ENCODE measurements around the gene RASAL1. TPM values are rescaled to one million over a fixed set of nuclear protein-coding genes. Genes with fewer than 3 reads are reported as not detected.
"Not testable (repeated sequence)": the region's sequence is repeated elsewhere in the genome, so short reads cannot be mapped to it uniquely, and the experiment has no call there.

The RASAL1 gene
- total RNA-seq, 1 donor from 2014 or later = 0.34 TPM

GRCh38 chr12:113131556-113131955 is 4.0 kb downstream of the RASAL1 start:
- Mint-ChIP-seq H3K4me1 (ENCODE audit: low read depth) (peaks cover 10% of the 10 kb centered on the region), H3K4me3 (no peak overlapping the region), H3K36me3 (ENCODE audit: low read depth) (no peaks in the 10 kb centered on the region), H3K27ac (no peak overlapping the region), H3K27me3 (ENCODE audit: insufficient read depth) (peaks cover 14% of the 10 kb centered on the region), H3K9me3 (no peaks in the 10 kb centered on the region)
- DNase-seq (ENCODE audit: low spot score) = no peak
- intact Hi-C loops (cut with micrococcal nuclease) = no loop called here

DNA sequence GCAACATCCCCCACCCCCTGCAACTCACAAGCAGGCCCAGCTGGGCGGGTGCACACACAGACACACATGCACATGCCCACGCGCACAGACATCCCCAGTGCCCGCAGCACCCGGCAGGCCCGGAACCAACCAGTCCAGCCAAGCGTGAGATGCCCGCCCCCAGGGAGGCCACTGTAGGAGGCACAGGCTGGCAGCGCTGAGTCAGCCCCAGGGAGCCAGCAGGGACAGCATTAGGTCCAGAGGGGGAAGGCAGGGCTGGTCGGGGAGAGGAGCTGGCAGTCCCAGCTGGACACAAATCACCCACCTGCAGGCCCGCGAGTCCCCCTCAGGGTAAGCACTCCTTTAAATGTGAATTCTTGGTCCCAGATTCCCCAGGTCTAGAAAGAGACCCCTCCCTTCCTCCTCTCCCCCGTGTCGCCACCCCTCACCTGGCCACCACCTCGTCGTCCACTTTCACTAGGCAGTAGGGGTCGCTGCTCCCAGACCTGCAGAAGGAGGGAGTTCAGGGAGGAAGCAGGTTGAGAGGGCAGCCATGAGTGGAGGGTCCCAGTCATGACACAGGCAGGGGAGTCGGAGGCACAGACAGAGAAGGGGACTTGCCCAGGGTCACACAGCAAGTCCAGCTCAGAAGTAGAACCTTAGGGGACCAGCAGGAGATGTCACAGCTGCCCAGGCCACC is 5.0 kb downstream of the RASAL1 start:
- Mint-ChIP-seq H3K36me3 (ENCODE audit: low read depth) (no peaks in the 10 kb centered on the region), H3K4me1 (ENCODE audit: low read depth) (no peaks in the 10 kb centered on the region), H3K4me3 (no peak overlapping the region), H3K9me3 (no peaks in the 10 kb centered on the region), H3K27ac (no peak overlapping the region), H3K27me3 (ENCODE audit: insufficient read depth) (peaks cover 9% of the 10 kb centered on the region)
- DNase-seq (ENCODE audit: low spot score) = no peak
- intact Hi-C loops (cut with micrococcal nuclease) = no loop called here

DNA sequence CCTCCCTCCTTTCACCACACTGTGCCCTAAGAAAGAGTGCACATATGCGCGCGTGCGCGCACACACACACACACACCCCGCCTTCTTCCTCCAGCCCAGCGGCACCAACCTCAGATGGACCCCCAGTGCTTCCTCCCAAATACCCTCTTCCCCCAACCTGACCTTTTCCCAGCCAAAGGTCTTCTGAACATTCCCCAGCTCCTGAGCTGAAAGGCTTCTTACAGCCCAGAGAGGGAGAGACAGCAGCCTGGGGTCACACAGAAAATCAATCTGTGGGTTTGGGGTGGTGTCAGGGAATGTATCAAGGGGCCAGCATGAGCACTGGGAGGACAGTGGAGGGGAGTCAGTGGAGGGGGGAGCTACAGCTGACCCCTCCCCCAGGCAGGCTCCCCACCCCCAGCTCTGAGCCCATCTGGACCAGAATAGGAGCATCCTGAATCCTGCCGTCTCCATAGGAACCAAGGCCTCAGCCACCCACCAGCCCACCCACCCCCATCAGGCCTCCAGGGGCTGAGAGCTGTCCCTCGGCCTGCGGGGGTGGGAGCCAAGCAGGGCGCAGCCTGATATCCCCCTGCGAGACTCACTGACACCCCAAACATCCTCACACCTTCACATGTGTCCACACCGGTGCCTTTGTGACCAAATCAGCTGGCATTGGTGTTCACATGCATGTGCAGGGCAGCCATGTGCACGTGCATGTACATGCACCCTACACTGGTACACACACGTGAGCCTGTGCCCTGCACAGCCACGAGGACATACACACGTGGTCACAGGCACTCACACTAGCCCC is 5.7 kb downstream of the RASAL1 start:
- Mint-ChIP-seq H3K9me3 (no peaks in the 10 kb centered on the region), H3K27me3 (ENCODE audit: insufficient read depth) (peaks cover 8% of the 10 kb centered on the region), H3K4me1 (ENCODE audit: low read depth) (no peaks in the 10 kb centered on the region), H3K27ac (no peak overlapping the region), H3K4me3 (no peak overlapping the region), H3K36me3 (ENCODE audit: low read depth) (no peaks in the 10 kb centered on the region)
- DNase-seq (ENCODE audit: low spot score) = no peak
- intact Hi-C loops (cut with micrococcal nuclease) = no loop called here

DNA sequence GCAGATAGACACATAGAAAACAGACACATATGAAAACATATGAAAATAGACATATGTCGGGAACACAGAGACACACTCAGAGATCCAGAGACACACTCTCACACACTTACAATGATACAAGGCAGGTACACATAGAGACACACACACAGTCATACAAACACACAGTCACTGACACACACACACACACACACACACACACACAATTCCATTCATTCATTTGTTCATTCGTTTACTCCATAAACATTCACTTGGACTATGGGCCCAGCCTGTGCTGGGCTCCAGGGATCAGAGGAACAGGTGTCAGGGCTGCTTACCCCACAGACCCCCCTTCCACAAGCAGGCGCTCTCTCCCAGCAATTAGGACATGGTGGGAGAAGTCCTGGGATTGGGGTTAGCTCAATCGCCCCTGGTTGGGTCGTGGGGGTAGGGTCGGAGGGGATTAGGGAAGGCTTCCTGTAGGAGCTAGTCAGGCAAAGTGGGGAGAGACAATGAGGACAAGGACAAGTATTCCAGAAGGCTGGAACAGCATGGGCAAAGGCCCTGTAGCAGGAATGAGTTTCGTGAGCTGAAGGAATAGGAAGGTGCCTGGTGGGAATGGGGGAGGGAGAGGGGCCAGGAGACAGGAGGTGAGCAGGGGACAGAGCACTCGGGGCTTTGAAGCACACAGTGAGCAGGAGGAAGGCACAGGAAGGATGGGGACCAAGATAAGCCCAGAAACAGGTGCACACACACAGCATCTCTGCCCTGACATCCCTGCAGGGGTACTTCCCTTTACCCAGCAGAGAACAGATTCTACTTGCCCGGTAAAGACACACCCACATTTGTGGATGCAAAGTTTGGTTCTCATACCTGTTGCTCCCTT is 6.5 kb downstream of the RASAL1 start:
- H3K27ac Mint-ChIP-seq = no peak overlapping the region

DNA sequence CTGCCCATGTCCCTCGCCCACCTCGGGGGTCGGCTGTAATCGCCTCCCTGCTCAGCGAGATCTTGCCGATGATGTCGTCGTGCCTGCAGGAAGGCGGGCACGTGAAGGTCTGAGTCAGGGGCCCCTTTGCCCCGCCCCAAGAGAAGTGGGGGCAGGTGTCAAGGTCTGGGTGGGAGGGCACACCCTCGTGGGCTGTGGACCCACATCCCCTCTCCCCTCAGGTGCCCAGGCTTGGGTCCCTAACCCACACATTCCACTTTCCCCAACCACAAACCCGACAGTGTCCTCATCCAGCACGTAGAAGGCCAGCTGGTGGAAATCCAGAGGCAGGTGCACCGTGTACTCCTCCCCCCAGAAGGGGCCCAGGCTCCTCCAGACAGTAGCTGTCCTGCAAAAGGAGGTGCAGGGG is 7.8 kb downstream of the RASAL1 start:
- Mint-ChIP-seq H3K4me1 (ENCODE audit: low read depth) (no peaks in the 10 kb centered on the region), H3K36me3 (ENCODE audit: low read depth) (no peaks in the 10 kb centered on the region), H3K9me3 (peaks cover 8% of the 10 kb centered on the region), H3K27me3 (ENCODE audit: insufficient read depth) (peaks cover 7% of the 10 kb centered on the region), H3K27ac (no peak overlapping the region), H3K4me3 (no peak overlapping the region)
- intact Hi-C loops (cut with micrococcal nuclease) = no loop called here
- DNase-seq (ENCODE audit: low spot score) = no peak

More for the DNA sequence above, 6.5 kb downstream of the RASAL1 start:
- no peaks in the 10 kb centered on the region for H3K4me1 Mint-ChIP-seq (ENCODE audit: low read depth)
- H3K36me3 Mint-ChIP-seq (ENCODE audit: low read depth) = no peaks in the 10 kb centered on the region
- H3K27me3 Mint-ChIP-seq (ENCODE audit: insufficient read depth) = peaks cover 5% of the 10 kb centered on the region
- no peaks in the 10 kb centered on the region for H3K9me3 Mint-ChIP-seq
- intact Hi-C loops (cut with micrococcal nuclease) = no loop called here
- no peak for DNase-seq (ENCODE audit: low spot score)
- no peak overlapping the region for H3K4me3 Mint-ChIP-seq

DNA sequence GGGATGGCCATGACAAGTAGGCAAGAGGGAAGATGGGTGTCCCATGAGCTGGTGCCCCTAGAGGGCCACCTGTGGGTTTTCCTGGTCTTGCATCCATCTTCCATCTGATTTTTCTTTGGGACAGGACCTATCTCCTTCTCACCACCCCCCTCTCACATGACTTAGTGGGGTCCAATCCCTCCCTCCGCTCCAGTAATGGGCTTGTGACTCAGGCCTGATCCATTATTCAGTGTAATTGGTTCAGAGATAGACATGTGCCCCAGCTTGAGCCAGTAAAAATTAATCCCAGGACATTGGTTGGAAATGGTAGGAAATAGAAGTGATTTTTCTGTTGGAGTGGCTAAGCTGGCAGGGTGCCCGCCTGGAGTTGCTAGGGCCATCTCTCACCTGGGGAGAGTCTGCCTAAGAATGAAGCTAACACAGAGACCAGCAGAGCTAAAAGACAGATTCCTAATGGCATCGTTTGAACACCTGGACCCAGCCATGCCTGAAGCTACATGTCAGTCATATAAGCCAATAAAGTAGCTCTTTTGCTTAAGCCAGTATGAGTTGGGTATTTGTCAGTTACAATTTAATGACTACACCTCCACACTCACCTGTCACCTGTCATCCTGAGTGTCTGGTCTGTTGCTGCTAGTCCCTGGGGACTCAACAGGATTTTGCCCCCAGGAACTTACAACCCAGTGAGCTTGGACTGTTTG is 14.7 kb downstream of the RASAL1 start:
- Mint-ChIP-seq H3K27me3 (ENCODE audit: insufficient read depth) (peaks cover 8% of the 10 kb centered on the region), H3K9me3 (peaks cover 9% of the 10 kb centered on the region), H3K4me1 (ENCODE audit: low read depth) (no peaks in the 10 kb centered on the region), H3K27ac (no peak overlapping the region), H3K4me3 (no peak overlapping the region), H3K36me3 (ENCODE audit: low read depth) (no peaks in the 10 kb centered on the region)
- intact Hi-C loops (cut with micrococcal nuclease) = no loop called here
- DNase-seq (ENCODE audit: low spot score) = no peak

- no peaks in the 10 kb centered on the region for H3K4me1 Mint-ChIP-seq (ENCODE audit: low read depth)
- H3K27me3 Mint-ChIP-seq (ENCODE audit: insufficient read depth) = peaks cover 8% of the 10 kb centered on the region
- H3K9me3 Mint-ChIP-seq = peaks cover 9% of the 10 kb centered on the region
- intact Hi-C loops (cut with micrococcal nuclease) = no loop called here
- no peak overlapping the region for H3K27ac Mint-ChIP-seq
- H3K4me3 Mint-ChIP-seq = no peak overlapping the region
- DNase-seq (ENCODE audit: low spot score) = no peak
- no peaks in the 10 kb centered on the region for H3K36me3 Mint-ChIP-seq (ENCODE audit: low read depth)
Observed at GRCh38 chr12:113119980-113120669, 15.4 kb downstream of the RASAL1 start.

DNA sequence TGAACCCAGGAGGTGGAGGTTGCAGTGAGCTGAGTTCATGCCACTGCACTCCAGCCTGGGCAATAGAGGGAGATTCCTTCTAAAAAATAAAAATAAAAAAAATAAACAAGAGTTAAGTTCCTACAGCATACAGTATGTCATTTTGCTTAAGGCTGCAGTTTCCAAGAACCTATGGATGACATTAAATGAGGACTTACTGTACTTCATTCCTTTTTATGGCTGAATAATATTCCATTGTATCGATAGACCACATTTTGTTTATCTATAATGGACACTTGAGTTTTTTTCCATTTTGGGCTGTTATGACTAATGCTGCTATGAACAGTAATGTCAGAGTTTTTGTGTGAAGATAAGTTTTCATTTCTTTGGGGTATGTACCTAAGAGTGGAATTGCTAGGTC is 17.4 kb downstream of the RASAL1 start:
- peaks cover 5% of the 10 kb centered on the region for H3K27me3 Mint-ChIP-seq (ENCODE audit: insufficient read depth)
- peaks cover 5% of the 10 kb centered on the region for H3K9me3 Mint-ChIP-seq
- H3K27ac Mint-ChIP-seq = no peak overlapping the region
- H3K4me3 Mint-ChIP-seq = no peak overlapping the region
- intact Hi-C loops (cut with micrococcal nuclease) = no loop called here
- no peaks in the 10 kb centered on the region for H3K4me1 Mint-ChIP-seq (ENCODE audit: low read depth)
- no peaks in the 10 kb centered on the region for H3K36me3 Mint-ChIP-seq (ENCODE audit: low read depth)
- DNase-seq (ENCODE audit: low spot score) = no peak

DNA sequence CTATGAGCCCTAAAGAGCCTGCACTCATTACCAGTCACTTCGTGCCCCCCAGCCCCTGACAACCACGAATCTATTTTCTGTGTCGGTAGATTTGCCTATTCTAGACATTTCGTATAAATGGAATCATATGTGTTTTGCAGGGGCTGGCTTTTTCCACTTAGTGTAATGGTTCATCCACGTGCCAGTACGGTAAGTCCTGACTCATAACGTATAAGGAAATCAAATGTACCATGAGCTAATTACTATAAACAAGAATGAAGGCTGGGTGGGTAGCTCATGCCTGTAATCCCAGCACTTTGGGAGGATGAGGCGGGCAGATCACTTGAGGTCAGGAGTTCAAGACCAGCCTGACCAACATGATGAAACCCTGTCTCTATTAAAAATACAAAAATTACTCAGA is 17.9 kb downstream of the RASAL1 start:
- H3K9me3 Mint-ChIP-seq; H3K4me1 Mint-ChIP-seq (ENCODE audit: low read depth); H3K27ac Mint-ChIP-seq; H3K4me3 Mint-ChIP-seq; H3K36me3 Mint-ChIP-seq (ENCODE audit: low read depth); DNase-seq (ENCODE audit: low spot score); H3K27me3 Mint-ChIP-seq (ENCODE audit: insufficient read depth); intact Hi-C loops (cut with micrococcal nuclease): not testable (repeated sequence)

DNA sequence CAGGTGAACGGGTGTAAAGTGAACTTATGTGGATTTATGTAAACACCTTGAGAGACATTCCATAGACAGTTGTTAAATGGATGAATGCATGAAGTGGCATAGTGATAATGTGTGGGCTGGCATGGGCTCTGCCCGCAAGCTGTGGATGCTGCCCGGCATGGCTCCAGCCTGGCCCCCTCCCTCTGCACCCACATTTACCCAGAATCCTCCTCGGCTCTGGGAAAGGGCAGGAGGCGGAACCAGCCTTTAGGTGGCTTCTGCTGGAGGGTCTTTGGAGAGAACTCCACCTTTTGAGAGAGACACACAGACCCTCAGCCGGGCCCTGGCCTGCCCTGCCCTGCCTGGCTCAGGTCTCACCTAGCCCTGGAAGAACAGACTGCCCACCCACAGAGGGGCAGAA is 18.7 kb downstream of the RASAL1 start:
- H3K27ac Mint-ChIP-seq = no peak overlapping the region
- intact Hi-C loops (cut with micrococcal nuclease) = no loop called here

DNA sequence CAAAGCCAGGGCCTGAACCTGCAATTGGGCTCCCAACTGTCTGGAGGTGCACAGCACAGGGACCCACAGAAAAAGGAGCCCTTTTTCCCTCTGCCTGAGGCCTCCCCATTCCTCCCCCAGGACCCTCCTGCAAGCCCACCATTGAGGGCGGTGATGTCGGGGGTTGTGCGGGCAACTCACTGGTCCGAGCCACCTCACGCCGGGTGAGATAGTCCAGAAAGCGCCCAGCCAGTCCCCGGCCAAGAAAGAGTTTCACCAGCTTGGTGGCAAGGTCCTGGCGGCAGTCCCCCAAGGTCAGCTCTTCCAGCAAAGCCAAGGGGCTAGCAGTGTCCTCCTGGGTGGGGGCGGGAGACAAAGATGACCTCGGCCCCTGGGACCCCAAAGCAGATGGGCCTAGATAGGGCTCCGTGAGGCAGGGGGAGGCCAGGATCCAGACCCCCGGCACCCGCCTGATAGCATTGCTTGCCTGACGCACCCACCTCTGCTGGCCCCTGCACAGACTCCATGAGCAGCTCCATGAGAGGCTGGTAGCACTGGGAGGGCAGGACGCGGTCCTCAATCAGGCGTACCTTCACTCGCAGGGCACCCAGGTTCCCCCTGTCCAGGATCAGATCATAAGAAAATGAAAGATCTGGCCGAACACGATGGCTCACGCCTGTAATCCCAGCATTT is 20.0 kb downstream of the RASAL1 start:
- DNase-seq (ENCODE audit: low spot score) = no peak
- Mint-ChIP-seq H3K27me3 (ENCODE audit: insufficient read depth) (no peaks in the 10 kb centered on the region), H3K36me3 (ENCODE audit: low read depth) (no peaks in the 10 kb centered on the region), H3K27ac (no peak overlapping the region), H3K4me1 (ENCODE audit: low read depth) (no peaks in the 10 kb centered on the region), H3K4me3 (no peak overlapping the region), H3K9me3 (no peaks in the 10 kb centered on the region)
- intact Hi-C loops (cut with micrococcal nuclease) = no loop called here

More for the DNA sequence above, 18.7 kb downstream of the RASAL1 start:
- no peaks in the 10 kb centered on the region for H3K36me3 Mint-ChIP-seq (ENCODE audit: low read depth)
- no peaks in the 10 kb centered on the region for H3K4me1 Mint-ChIP-seq (ENCODE audit: low read depth)
- no peaks in the 10 kb centered on the region for H3K27me3 Mint-ChIP-seq (ENCODE audit: insufficient read depth)
- DNase-seq (ENCODE audit: low spot score) = no peak
- H3K4me3 Mint-ChIP-seq = no peak overlapping the region
- H3K9me3 Mint-ChIP-seq = no peaks in the 10 kb centered on the region
